GF-D8 (cell line): ENCODE data around the gene WDFY4.

ENCODE experiments used
- DNase-seq: peaks from one replicate; lab custom pipeline; 2025; lab: John Stamatoyannopoulos, UW

The WDFY4 gene

DNA sequence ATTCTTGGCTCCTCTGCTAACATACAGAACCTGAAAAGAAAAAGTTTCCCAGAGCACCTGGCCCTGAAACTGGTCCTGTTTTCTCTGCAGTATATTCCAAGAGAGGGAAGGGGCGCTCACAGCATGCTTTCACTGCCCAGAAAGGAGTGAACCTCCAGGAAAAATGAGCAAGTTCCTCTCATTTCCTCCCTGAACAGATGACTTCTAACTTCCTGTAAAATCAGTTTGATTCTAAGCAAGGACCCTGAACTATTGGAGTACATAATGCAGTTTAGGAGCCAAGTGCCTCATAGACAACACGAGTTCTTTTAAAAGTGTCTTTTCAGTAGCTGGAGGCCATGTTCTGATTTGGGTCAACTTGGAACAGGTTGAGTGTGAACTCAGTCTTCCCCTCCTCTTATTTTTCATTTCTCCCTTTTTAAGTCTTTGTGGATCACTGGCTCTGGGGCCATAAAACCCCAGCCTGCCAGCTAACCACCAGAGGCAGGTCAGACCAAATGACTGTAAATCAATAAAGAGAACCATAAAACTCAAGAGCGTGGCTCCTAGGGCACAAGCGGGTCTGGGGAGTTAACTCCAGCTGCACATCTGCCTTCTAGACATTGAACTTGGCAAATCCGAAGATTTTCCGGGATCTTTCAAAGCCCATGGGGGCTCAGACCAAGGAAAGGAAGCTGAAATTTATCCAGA lies 260.9 kb downstream of the WDFY4 start:
- DNase-seq, result no peak

DNA sequence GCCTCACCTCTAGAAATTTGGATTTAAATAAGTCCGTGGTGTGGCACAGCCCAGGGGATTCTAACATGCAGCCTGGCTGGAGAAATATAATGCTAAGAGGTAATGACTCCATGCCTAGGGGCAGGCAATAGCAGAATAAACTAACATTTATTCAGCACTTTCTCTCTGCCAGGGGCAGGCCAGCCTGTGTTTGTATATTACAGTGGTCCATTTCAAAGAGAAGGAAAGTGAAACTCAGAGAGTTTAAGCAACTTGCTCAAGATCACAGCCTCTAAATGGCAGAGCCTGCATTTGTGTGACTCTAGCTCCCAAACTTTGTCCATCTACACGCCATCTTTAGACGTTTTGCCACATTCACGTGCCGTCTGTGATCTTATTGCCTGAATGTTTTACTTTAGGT lies 261.7 kb downstream of the WDFY4 start:
- DNase-seq, result no peak

DNA sequence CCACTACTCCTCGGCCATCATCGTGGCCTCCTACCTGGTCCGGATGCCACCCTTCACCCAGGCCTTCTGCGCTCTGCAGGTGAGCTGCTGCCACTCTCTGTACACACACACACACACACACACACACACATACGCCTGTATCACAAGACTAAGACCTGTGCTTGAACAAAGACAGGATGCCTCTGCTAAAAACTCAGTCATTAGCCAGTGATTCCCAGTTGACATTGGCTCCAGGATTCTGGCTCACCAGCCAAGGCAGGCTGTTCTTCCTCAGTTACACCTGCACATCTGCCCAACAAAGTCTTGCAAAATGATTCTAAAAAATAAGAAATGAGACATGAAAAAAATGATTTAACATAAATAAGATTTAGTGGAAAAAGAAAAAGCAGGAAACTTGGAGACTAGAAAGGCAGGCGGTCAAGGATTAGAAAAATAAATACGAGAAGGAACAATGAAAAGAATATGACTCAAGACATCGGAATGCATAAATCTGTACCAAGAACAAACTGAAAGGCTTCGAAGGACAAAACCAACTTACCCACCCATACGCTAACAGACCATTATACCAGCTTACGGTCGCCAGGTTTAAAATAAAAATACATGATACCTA lies 262.3 kb downstream of the WDFY4 start:
- DNase-seq, result no peak

DNA sequence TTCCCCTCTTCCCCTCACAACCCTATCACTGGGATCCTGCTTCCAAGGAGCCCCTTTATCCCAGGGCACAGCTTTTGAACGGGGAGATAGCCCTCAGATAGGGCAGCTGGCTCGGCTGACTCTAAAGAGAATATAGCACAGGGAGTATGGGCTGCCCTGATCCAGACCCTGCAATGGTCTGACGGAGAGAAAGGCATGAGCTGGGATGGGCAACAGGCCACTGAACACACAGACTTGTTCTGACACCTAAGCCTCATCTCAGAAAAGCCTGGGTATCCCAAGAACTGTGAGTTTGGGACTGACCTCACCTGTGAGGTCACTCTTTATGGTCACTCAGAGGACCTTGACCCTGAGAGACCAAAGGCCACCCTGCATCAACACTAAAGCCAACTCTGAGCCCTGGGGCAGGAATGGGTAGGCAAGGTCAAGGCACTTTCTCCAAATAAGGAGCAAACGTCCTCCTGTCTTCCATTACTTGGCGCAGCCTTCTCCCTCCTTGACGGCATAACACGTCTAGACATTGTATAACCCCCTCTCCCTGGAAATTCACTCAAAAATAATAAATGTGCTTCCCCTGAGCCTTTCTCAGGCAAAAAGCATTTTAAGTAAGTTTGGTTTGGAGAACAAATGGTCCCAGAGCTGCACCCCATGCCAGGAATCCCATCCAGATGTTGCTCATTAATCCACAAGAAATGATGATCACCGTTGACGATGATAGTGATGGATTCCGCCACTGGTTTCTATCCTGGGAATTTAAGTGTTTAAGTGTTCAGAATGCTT lies 263.2 kb downstream of the WDFY4 start:
- no peak for DNase-seq

DNA sequence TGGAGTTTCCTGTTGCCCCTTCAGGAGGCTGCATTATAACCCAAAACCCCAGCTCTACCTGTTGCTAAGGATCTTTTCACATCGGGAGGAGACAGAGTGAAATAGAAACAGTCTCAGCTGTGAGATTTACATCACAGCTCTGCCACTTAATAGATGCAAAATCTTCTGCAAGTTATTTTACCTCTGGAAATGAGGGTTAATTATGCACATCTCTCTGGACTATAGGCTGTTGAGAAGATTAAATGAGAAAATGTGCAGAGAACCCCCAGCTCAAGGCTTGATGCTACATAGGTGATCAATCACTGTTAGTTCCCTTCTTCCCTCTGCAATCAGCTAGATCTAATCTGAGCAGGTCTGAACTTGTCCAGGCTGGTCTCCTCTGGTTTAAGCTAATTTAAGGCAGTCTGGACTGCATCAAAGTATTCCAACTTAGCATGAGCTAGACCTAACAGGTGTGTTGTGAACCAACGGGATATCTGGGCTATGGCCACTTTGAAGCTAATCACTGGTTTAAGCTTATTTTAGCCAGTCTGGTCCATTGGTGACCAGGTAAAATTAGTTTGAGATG lies 263.9 kb downstream of the WDFY4 start:
- DNase-seq, result no peak

DNA sequence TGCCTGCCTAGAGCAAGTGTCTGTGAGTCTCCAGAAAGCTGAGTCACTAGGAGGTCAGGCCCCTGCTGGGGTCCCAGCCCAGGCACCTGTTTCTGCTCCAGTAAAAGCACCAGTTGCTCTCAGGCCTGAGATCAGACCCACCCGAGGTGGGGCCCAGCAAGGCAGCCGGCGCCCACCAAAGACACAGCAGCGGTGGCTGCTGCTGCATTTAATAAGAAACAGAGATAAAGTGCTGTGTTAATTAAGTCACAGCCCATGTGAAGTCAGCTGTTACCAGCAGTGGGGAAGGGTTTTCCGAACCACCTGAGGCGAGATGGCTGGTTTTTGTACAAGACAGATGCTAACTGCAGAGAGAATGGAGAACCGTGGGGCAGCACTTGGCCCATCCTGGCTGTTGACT lies 267.0 kb downstream of the WDFY4 start:
- DNase-seq, result no peak

DNA sequence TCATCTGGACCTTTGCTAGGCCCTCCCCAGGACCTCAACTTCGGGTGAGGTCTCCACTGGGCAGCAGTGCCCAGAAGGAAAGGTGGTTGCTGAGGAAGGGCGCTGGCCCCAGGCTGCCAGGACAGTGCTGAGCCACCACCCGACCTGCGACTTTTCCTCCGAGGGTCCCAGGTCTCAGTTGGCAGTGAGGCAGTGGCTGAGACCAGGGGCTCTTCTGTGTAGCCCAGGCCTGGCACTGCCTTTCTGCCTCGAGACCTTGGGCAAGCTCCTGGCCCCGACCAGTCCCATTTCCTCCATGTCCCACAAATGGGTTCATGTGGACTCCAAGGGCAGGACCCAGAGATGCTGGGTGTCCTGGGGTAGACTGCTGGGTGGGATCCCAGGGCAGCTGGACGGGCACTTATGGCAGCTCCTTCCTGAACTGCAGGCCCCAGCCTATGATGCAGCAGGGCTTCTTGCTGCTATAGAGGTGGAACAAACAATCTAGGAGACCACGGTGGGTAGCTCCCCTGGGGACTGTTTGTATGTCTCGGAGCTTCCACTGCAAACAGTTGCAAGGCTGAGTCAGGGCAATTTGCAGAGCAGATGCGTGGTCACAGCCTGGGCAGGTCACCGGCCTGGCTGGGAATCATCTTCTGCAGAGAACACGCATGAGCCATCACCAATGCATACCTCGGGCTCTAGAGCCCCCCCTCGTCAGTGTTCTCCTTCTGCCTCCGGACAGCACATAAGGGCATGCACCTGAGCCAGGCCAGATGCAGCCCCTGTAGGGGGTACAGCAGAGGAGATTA lies 272.9 kb downstream of the WDFY4 start:
- DNase-seq, result no peak

DNA sequence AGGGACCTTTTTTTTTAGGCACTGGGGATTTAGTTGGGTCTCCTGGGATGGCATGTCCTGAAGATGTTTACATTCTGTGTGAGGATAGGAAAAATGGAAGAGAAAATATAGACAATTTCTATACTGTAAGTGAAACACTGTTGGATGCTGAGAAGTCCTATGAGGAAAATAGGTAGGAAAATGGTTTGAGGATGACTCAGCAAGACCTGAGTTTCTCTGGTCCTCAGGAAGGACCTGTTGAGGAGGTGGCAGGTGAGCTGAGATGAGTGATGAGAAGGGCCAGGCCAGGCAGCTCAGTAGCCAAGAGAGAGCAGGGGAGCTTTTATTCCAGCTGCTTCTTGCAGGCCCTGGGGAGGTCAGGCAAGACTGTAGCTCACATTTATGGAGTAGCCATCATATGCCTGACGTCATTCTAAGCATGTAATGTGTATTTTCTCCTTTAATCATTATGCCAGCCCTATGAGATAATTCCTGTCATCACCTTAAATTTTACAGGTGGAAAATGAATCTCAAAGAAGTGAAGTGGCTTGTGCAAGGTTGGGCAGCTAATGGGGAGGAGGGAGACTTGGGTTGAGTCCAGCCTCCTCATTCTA lies 274.0 kb downstream of the WDFY4 start:
- DNase-seq, result no peak

DNA sequence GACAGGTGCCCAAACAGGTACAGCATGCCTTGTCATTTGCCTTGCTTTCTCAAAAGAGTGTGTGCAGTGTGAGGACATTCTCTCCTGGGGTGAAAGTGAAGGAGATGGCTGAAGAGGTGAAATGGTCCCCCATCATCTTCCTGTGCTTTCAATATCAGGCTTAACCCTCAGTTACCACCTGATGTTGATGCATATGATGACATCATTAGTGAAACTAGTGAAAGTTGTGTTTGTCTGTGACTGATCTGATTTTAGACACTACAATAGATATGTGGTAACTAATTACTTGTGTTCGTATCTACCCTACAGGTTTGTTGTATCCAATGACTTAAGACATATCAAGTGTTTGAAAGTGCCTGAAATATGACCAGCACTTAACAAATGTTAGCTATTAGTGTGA lies 279.4 kb downstream of the WDFY4 start:
- no peak for DNase-seq

DNA sequence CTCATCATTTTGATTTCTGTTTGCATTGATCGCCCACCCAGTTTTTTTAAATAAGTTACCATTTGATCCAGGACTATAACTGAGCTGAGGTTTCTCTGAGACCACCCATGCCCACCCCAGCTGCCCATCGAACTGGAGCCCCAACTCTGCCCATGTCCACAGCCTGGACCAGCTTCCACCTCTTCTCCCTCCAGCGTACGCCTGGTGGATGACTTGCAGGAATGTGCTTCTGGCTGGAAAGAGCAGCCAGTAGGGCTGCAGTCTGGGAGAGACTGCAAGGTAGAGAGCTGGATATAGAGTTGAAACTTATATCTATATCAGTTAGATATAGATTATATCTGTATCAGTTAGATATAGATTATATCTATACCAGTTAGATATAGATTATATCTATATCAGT lies 280.8 kb downstream of the WDFY4 start:
- no peak for DNase-seq

DNA sequence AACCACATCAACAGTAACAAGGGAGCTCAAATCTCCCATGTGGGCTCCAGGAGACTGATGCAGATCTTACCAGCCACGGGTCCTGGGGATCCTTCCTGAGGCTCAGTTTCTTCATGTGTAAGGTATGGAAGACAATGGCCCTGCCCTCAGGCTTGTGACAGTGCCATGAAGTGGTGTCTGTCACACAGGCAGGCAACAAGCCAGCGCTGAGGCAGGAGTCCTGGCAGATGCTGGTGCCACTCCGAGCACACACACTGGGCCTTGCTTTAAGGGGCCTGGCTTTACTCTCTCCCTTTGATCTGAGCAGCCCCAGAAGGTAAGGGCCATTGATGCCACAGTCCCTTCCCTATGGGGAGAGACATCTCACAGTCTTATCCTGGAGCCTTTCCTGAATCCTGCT lies 283.4 kb downstream of the WDFY4 start:
- DNase-seq, result no peak

DNA sequence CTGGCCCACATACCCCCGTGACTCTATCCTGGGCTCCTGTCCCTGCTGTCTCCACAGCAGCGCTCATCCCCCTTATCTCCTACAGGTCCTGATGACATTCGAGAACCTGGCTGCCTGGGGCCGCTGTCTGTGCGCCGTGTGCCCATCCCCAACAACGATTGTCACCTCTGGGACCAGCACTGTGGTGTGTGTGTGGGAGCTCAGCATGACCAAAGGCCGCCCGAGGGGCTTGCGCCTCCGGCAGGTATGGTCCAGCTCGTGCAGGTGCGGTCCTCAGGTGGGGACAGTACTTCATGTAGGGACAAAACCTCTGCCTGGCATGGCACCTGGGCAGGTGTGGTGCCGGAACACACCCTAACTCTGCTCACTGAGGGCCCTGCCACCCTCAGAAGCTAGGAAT lies 285.4 kb downstream of the WDFY4 start:
- DNase-seq, result no peak

DNA sequence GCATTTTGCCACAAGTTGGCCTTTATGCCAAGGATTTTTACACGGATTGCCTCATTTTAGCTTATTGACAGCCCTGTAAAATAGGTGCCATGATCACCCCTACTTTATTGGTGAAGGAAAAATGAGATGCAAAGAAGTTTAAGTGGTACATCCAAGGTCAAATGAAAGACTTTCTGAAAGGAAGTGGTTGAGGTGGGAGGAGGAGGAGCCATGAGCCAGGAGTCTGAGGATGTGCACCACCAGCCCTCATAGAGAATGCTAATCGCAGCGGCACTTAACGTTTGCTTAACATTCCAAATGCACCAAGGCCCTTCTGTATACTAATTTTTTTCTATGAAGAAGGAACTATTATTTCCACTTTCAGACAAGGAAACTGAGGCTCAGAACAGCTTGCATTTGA lies 286.0 kb downstream of the WDFY4 start:
- no peak for DNase-seq

DNA sequence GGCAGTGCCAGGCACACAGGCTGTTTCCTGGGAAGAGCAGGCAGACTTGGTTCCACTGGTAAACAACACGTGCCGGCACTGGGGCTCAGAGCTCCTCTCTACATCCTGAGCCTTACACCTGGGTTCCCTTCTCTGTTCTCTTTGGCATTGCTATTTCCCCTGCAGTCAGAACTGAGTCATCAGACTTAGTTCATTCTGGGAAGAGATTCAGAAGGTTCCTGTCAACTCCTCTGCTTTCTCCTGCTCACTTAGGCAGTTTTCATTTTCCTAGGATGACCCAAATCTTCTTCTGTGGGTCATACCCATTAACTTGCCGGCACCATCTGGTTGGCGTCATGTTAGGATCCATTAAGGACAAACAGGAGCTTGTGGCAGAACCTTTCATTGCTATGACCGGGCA lies 288.4 kb downstream of the WDFY4 start:
- no peak for DNase-seq

DNA sequence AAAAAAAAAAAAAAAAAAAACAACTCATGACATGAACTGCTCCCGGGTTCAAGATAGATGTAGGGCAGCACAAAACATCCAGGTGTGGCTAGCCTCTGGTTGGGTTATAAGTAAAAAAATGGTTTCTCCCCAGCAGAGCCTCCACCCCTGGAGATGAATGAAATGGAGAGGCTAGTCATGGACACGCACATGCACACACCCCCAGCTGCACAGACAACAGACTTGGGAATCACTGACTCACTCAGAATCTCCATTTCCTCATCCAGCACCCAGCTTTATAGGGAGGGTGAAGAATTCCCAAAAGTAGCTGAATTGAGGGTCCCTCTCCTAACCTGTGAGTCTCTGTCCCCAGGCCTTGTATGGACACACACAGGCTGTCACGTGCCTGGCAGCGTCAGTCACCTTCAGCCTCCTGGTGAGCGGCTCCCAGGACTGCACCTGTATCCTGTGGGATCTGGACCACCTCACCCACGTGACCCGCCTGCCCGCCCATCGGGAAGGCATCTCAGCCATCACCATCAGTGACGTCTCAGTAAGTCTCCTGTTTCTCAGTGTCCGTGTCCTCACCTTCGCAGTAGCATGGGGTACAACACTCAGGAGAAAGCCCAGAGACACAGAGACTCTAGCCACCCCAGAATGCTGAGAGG lies 290.0 kb downstream of the WDFY4 start:
- DNase-seq, result no peak

DNA sequence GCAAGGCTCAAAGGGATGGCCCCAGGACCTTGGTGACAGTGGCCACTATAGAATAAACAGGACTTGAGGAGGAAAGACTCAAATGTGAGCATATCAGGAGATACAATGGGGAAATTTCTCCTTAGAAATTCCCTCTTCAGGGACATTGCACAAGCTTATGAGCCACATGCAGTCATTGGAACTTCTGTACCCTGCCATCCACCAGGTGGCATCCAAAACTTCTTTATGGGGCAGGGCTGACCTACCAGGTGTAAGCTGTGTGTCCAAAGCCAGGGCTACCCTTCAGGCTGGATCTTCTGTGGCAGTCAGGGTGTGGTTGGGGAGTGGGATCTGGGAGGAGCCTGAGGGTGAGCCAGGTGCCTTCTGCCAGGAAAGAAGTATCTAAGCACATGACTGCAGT lies 291.5 kb downstream of the WDFY4 start:
- DNase-seq, result no peak

DNA sequence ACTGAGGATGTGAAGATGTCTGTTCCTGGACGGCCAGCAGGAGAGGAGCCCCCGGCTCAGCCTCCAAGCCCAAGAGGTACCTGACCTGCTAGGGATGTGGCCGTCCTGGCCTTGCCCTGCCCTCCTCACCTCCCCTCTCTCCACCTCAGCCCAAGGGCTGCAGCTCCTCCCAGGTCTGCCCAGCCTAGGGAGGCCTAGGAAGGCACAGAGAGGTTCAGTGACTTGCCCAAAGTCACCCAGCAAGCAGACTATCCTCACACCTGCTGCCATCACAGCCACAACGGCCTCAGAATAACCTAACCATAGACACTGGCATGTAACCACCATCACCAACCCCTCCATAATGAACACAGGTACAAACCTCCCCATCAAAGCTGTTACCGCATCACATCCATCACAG lies 293.6 kb downstream of the WDFY4 start:
- DNase-seq, result no peak

DNA sequence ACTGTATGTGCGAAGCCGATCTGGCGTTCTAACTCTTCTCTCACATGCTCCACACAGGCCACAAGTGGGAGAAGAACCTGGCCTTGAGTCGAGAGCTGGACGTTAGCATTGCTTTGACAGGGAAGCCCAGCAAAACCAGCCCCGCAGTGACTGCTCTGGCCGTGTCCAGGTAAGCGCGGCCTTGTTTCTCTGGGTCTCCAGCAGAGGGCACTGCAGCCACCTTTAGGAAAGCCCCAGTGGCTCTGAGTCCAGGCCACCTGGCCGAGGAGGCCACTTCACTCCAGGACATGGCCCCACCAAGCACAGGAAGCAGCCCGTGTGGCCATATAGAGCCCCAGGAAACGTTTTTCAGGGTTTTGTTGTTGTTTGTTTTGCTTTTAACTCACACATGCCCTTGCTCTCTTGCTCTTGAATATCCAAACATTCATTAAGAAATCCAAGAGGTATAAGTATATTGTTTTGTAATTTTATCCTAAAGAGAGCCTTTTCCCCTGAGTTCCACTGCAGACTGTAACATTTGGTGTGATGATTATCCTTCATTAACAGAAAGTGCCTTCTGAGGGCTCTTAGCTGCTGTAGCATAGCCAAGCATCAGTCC lies 296.7 kb downstream of the WDFY4 start:
- DNase-seq, result no peak

DNA sequence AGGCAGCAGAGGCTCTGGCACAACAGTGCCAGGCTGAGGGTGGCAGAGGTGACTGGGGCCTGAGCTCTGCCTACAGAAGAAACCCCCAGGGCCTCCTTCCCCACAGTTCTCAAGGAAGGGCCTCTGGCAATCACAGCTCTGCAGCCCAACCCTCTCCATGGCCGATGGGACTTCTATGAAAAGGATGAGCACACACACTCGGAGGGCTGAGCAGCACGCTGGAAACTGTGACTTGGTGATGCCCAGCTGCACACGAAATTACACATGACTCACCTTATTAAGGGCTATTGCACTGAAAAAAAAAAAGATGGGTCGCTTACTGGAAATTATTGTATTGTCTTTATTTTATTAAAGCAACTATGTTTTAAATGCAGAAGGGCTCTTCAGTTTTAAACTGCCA lies 297.9 kb downstream of the WDFY4 start:
- no peak for DNase-seq

DNA sequence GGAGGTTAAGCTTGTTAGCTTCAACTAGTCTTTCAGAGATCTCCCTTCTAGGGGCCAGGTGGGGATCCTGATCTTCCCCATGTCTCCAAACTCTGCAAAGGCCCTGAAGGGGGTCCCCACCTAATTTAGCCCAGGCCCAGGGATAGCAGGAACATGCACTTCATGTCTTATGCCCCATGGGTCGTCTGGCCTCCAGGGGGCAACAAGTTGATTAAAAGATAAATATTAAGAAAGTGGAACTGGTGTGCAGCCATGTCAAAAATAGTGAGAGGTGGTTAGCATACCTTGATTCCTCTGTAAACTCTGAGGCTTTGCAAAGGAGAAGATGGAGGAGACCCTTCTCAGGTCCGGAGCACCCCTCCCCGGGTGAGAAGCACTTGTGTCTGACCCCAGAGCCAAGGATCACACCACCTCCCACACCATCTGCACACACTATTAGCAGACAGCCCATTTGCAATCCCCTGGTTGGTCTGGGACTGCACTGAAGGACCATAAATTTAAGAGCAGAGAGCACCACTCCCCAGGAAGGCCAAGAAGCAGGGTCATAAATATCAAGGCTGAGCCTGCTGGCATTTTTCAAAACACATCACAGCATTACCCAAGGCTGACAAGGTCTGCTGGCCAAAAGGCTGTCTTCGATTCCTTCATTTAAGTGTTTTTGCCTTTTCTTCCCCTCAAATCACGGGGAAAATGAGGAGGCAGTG lies 299.1 kb downstream of the WDFY4 start:
- DNase-seq, result no peak
